Cortex of kidney (tissue), 1 donor: ENCODE data around the gene TMEM259.

Experiments
- DNase-seq: peaks from one replicate; lab custom pipeline; 2025; lab: John Stamatoyannopoulos, UW

Gene TMEM259

DNA sequence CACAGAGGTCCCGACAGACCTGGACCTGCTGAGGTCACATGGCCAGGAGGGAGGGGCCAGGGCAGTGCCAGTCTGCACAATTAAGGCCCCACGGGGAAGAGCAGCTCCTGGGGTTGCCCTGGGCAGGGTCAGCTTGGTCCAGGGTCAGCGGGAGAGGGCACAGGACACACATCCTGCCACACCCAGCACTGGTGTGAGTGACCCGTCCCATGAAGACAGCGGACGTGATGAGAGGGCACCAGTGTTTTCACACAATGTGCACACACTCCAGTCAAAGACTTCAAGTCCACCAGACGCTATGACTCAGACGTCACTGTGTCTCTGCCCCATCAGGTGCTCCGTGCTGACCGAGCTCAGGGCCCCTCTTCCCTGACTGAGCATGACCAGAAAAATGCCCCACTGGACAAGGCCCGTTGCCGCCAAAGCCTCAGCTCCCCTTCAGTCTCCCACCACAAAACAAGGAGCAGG lies 4.2 kb downstream of the TMEM259 start:
- DNase-seq, result no peak

DNA sequence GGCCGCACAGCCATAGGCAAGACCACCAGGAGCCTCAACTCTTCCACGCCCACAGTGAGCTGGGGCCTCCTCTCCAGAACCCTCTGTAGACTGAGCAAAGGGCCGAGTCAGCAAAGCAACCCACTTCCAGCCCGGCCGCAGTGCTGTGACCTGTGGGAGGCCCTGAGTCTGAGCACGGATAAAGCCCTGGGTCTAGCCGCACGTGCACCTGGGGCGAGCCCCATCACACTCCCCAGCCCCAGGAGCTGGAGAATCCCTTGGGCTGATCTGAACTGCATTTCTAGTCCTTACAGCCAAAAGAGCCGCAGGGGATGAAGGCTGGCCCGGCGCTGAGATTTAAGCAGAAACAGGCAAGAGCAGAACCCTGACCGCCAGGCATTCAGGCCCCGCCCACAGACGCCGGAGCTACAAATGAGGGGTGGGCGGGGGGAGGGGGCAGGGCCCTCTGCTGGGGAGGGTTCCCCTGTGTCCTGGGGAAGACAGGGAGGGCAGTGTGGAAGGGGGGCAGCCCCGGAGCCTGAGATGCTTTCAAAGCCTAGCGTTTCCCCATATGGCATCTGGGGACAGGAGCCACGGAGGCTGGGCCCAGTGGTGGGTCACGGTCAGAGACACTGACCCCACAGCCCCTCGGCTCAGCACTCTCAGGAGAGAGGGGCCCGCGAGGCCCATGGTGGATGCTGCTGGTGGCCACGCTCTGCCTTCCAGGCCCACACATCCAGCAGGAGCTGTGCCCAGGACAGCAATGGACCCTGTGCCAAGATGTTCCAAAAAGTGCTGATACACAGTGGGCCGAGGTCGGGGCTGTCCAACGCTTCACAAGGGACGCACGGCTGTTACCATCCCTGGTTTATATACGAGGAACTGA lies 4.9 kb downstream of the TMEM259 start:
- DNase-seq, result no peak

DNA sequence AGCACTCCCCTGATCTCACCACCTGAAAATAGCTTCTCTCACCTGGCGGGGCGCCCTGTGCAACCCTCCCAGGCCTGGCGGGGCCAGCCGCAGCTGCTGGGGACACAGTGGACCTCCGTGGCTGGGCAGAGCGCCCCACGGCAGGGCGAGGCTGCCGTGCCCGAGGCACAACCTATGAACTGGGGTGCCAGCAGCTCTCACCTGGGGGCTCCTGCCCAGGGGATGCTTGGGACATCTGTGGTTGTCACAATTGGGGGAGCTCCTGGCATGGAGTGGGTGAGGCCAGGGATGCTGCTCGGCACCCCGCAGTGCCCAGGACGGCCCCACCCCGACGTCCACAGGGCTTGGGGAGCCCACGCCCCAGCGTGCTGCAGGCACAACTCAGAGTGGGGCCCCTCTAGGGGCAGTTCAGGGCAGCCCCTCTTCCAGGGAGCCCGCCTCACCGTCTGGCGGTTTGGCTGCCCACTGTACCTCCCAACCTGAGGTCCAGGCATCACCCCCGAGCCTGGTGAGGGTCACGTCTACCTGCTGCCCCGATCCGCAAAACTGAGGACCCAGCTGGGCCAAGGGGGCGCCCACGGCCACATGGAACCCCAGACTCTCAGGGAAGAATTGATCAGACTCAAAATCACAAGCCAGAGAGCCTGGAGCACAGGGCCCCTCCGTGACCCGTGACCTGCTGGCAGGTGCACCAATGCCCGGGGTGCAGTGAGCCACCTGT lies 5.7 kb downstream of the TMEM259 start:
- DNase-seq, result no peak

DNA sequence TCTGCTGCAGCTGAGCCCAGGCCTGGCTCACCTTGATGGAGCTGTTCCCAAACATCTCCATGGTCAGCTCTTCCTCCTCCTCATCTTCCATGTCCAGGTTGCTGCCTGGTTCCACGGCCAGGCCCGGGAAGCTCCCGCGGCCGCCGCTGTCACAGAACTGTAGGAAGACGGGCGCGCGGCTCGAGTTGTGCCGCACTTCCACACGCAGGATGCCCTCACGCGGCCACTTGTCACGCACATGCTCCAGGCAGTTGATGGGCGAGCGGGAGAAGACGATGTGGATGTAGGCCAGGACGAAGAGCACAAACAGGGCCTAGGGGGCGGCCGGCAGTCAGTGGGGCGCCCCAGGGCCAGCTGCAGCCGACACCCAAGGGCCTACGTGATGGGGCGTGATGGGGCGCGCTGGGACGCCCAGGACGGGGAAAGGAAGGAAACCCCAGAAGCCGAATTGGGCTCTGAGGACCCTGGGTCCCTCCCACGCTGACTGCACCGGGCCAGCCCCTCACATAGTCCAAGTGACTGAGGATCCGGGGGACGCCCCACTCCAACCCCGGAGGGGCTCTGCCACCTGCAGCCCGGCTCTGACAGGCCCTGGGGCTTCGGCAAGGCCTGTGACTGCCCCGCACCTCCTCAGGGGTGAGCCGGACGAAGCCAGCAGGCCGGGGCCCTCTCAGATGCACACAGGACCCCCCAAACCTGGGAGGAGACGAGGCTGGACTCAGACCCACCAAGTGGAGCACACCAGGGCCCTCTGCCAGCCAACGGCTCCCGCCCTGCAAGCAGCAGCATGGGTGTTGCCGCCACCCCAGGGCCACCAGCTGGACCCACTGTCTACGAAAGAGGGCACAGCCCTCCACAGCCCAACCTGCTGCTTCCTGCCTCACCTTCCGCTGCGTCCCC lies 6.5 kb downstream of the TMEM259 start:
- DNase-seq, result no peak

DNA sequence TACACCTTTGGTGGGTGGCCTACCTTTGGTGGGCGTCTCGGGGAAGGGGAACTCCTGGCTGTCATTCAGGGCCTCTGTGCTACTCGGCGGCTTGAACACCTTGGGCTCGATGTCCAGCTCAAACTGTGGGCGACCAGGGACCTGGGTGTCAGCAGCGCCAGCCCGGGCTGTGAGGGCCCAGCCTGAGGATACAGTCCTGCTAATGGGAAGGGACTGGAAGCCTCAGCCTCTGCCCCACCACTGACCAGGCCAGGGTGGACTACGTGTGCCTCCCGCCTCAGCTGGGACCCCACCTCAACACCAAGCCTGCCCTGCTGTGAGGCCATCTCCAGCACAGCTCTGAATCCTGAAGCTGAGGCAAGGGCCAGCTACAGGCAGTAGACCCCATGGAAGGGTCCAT lies 7.7 kb downstream of the TMEM259 start:
- DNase-seq, result no peak

DNA sequence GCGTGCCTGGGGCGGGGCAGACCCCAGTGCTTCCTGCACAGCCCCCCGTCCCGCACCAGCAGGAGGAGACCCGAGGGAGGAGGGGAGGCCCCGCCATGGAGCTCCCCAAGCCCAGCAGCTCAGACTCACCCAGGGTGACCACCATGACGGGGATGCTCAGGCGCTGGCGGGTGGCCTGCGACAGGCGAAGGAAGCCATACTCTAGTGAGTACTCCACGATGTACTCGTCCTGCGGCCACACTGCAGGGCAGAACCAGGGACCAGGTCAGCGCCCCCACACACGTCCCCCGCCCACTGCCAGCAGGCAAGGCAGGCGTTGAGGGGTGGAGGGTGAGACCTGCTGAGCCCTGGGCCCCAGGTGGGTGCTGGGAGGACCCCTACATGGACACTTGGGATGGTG lies 8.6 kb downstream of the TMEM259 start:
- no peak for DNase-seq

DNA sequence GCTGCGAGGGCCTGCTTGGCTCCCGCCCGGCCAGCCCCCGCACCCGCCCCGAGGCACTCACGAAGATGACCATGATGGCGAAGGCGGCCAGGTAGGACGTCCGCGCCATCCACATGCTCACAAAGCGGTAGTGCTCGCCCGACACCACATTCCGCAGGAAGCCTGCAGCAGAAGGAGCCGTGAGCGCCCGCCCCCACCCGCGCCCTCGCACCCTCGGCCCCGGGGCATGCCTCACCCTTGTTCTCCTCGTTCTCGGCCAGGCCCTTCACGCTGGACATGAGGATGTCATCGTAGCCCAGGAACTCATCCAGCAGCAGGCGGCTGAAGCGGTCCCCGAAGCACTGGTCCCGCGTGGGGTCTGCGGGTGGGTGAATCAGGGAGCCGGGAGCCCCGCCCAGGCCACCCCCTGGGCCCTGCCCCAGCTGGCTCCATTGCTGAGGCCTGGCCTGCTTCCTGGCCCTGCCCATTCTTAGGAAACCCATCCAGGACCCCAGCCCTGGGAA lies 9.0 kb downstream of the TMEM259 start:
- no peak for DNase-seq

DNA sequence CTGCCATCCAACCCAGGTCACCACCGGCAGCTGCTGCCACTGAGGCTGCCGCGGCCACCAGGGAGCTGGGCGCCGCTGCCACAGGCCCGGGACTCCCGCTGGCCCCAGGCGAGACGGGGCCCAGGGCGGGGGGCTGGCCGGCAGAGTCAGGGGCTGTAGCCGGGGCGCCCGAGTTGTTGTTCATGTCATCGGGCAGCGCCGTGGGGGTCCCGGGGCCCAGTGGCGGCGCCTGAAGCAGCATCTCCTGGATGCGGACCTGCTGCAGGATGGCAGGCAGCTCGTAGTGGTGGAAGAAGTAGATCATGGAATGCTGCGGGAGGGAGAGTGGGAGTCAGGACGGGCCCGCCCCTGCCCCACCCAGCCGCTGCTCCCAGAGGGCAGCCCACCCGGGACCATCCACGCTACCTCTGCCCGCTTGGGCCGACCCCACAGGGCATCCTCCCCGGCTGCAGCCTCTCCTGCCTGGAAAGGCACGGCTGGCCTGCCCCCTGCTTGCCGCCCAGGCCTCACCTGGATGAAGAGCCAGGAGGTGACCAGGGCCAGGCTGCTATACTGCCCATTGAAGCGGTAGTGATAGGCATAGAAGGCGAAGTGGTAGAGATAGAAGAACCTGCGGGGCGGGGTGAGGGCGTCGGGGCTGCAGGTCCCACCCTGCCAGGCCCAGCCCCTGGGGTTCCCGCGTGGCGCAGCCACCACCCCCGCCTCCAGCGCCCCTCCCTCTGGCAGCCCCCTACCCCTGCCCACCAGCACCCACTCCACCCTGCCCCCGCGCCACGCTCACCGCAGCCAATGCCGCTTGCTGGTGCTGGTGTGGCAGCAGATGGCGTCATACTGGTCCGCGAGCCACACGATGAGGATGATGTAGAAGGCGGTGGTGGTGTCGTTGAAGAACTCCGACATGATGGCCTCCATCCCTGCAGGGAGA lies 10.1 kb downstream of the TMEM259 start:
- no peak for DNase-seq

DNA sequence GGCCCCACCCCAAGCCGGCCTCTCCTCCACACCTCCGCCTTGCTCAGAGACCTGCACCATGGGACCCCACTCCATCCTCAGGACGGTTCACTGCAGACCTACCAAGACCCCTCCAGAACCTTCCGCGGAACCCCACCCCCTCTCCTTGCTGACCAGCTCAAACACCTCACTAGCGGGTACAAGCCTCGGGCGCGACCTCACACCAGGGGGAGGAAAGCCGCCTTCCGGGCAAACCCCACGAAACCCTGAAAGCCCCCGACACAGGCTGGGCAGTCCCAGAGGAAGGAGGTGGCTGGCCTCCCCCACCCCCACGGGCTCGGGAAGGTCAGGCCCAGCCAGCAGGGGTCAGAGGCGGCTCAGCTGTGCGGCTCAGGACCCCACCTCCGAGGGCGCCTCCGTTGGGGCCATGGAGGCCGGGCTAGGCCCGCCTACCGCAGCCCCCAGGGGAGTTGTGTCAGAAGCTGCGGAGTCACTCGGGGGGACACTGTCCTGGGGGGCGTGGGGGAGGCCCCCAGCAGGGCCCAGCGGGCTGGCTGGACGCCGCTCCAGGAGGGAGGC lies 10.9 kb downstream of the TMEM259 start:
- no peak for DNase-seq

DNA sequence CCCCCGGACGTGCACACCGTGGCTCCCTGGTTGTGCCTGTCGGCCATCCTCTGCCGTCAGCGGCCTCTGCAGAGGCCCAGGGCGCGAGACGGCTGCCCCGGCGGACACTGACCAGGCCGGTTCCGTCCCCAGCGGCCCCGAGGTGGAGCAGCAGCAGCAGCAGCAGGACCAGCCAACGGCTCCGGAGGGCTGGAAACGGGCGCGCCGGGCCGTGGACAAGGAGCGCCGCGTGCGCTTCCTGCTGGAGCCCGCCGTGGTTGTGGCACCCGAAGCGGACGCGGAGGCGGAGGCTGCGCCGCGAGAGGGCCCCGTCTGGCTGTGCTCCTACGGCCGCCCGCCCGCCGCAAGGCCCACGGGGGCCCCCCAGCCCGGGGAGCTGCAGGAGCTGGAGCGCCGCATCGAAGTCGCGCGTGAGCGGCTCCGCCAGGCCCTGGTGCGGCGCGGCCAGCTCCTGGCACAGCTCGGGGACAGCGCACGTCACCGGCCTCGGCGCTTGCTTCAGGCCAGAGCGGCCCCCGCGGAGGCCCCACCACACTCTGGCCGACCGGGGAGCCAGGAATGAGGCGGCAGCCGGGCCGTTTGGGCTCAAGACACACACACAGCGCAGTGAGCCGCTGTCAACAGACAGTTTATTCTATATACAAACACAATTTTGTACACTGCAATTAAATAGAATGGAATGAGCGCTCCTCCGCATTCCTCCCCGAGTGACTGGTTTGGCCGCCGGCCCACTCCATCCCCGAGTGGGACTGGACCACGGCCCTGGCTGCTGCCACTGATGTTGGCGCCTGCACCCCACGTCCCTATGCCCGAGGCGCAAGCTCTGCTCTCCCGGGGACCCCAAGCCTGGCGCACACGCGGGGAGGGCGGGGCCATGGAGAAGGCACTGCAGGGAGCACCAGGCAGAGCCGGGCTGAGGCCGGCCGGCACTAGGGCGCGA lies 11.6 kb downstream of the TMEM259 start:
- DNase-seq, result no peak

DNA sequence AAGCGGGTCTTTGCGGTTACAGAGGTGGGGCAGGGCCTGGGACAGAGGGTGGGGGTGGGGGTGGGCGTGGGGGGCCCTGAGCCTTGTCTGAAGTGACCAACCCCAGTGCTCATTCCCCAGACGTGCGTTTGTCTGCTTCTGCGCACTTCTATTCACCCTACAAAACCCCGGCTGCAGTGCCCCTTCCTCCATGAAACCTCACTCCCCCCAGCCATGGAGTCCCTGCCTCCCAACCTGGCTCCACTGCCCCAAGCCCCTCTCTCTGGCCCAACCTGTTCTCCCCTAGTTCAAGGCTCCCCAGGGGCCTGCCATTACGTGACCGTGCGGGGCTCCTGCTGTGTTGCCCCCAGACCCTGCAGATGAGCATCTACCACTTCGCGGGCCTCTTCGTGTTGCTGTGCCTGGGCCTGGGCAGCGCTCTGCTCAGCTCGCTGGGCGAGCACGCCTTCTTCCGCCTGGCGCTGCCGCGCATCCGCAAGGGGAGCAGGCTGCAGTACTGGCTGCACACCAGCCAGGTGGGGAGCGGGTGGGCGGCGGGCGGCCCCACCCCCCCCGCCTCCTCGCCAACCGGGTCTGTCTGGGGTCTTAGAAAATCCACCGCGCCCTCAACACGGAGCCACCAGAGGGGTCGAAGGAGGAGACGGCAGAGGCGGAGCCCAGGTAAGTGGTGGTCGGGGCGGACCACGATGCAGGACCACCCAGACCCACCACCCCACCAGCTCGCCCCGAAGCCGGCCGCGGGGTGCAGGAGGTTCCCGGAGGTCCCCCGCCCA lies 12.5 kb downstream of the TMEM259 start:
- DNase-seq, result no peak

DNA sequence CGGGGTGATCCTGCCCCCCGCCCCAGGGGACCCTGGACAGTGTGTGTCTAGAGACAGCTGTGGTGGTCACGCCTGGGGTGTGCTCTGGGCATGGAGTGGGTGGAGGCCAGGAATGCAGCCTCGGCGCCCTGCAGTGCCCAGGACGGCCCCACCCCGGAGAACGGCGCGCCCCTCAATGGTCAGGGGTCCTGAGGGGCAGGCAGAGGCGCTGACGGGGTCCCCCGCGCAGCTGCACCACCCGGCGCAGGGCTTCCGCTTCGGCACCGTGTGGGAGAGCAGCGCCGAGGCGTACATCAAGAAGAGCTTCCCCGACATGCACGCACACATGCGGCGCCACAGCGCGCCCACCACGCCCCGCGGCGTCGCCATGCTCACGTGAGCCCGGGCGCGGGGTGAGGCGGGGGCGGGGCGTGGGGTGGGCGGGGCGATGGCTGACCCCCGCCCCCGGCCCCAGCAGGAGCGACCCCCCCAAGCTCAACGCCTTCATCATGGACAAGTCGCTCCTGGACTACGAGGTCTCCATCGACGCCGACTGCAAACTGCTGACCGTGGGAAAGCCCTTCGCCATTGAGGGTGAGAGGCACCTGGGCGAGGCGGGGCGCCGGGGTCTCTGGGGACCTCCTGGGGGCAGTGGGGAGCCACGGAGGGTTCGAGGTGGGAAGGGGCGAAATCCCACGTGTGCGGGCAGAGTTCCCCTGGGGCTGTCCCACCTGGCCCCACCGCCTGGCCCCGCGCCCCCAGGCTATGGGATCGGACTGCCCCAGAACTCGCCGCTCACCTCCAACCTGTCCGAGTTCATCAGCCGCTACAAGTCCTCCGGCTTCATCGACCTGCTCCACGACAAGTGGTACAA lies 13.3 kb downstream of the TMEM259 start:
- DNase-seq, result no peak

DNA sequence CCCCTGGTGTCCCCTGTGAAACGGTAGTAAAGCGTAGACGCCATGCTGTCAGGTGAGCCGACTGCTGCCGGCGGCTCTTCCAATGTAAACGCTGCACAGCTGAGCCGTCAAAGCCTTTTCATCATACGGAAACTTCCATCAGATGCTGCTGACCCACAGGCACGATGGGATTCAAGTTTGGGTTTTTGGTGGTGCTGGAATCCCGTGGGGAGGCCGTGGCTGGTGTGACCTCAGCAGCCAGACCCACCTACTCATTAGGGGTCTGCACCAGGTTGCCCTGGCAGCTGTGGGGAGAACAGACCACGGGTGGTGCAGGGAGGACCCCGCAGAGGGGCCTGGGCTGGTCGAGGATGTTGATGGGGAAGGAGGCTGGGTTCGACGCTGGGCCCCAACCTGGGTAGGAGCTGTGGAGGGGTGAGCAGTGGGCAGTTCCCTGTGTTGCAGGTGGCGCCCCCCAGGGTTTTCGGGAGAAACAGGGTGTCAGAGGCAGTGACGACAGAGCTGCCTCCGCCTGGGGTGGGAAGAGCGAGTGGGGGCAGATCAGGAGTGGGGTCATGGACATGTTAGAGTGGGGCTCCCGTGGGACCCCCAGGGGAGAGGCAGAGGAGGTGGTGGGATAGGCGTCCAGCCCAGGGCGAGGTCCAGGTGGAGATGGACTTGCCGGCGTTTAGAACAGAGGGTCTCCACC lies 14.1 kb downstream of the TMEM259 start:
- DNase-seq, result no peak

DNA sequence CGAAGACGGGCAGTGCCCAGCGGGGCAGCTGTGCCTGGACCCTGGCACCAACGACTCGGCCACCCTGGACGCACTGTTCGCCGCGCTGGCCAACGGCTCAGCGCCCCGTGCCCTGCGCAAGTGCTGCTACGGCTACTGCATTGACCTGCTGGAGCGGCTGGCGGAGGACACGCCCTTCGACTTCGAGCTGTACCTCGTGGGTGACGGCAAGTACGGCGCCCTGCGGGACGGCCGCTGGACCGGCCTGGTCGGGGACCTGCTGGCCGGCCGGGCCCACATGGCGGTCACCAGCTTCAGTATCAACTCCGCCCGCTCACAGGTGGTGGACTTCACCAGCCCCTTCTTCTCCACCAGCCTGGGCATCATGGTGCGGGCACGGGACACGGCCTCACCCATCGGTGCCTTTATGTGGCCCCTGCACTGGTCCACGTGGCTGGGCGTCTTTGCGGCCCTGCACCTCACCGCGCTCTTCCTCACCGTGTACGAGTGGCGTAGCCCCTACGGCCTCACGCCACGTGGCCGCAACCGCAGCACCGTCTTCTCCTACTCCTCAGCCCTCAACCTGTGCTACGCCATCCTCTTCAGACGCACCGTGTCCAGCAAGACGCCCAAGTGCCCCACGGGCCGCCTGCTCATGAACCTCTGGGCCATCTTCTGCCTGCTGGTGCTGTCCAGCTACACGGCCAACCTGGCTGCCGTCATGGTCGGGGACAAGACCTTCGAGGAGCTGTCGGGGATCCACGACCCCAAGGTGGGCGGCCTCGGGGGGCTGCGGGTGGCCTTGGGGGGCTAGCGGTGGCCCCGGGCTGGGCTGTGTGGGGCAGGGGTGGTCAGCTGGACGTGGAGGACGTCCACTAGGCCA lies 15.9 kb downstream of the TMEM259 start:
- no peak for DNase-seq

DNA sequence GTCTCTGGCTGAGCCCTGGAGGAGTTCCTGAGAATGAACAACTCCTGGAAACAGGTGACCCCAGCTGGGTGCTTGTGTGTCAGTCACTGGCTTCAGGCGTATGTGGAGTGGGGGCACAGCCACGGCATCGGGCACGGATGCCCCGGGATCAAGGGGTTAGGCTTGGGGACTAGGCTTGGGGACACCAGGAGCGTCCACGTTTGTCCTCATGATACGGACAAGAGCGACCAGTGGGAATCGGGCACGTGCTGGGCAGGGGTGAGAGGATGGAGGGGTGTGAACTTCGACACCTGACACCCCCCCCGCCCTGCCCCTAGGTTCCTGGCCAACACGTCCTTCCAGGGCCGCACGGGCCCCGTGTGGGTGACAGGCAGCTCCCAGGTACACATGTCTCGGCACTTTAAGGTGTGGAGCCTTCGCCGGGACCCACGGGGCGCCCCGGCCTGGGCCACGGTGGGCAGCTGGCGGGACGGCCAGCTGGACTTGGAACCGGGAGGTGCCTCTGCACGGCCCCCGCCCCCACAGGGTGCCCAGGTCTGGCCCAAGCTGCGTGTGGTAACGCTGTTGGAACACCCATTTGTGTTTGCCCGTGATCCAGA lies 16.6 kb downstream of the TMEM259 start:
- no peak for DNase-seq

DNA sequence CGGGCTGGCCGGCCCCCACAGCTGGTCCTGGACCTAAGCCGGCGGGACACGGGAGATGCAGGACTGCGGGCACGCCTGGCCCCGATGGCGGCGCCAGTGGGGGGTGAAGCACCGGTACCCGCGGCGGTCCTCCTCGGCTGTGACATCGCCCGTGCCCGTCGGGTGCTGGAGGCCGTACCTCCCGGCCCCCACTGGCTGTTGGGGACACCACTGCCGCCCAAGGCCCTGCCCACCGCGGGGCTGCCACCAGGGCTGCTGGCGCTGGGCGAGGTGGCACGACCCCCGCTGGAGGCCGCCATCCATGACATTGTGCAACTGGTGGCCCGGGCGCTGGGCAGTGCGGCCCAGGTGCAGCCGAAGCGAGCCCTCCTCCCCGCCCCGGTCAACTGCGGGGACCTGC lies 17.6 kb downstream of the TMEM259 start:
- no peak for DNase-seq
